SK-N-SH (cell line): Measurements from ENCODE around the gene AFF1.

Experiments
- EP300 ChIP-seq, 2 experiments: IDR thresholded peaks; 2 replicates each; pipeline versions ENCODE4 v1.4.0 to v1.6.1; 2012; ENCODE audit warnings: borderline replicate concordance in 1 of 2, low read depth in 1 of 2, low read length in 1 of 2
- NFIC ChIP-seq: IDR thresholded peaks from 2 replicates; pipeline ENCODE4 v1.4.0; 2012; ENCODE audit warnings: borderline replicate concordance

DNA sequence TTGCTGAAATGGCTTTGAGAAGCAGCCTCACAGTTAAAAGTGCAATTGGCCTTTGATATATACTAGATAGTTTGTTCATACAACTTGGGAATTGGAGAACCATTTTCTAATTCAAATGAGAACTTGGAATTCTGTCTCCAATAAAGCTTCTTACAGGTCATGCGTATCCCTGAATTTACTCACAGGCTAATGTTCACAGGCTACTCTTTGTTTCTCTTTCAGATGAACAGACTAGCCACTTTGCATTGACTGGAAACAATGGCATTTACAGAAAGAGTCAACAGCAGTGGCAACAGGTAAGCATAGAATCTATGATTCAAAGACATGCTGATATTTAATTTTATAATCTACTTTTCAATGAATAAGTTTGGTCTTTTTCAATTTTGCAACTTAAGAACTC is 13.5 kb downstream of the AFF1 start:
- TF ChIP-seq EP300 (IDR thresholded peaks at IDR 0.05; ENCODE audit: borderline replicate concordance in 1 of 2, low read depth in 1 of 2, low read length in 1 of 2) (no peak), NFIC (no peak)
